ENCODE results near the gene CALR.
A peak's percentile ranks its signal among the peaks of the same experiment; 100 is the strongest.

Gene CALR

GRCh38 chr19:12896460-12896859 lies 41.9 kb upstream of the CALR start:
- Histone ChIP-seq H3K27ac (no peak overlapping the region), H3K9me3 (no peaks in the 10 kb centered on the region), H3K4me1 (ENCODE audit: control insufficient read depth in 1 of 2, insufficient read depth in 1 of 2, low read depth in 1 of 2, low read length in 1 of 2) (peaks cover 6% of the 10 kb centered on the region in 2 experiments), H3K27me3 (no peaks in the 10 kb centered on the region), H3K4me3 (ENCODE audit: low read depth in 1 of 2, low read length in 1 of 2) (no peak overlapping the region), H3K36me3 (peaks cover 60% of the 10 kb centered on the region)
- no peak for TF ChIP-seq CTCF (IDR thresholded peaks at IDR 0.05)

GRCh38 chr19:12899891-12900518 lies 38.4 kb upstream of the CALR start:
- Histone ChIP-seq H3K4me1 (ENCODE audit: control insufficient read depth in 1 of 2, insufficient read depth in 1 of 2, low read depth in 1 of 2, low read length in 1 of 2) (no peaks in the 10 kb centered on the region), H3K9me3 (no peaks in the 10 kb centered on the region), H3K4me3 (ENCODE audit: low read depth in 1 of 2, low read length in 1 of 2) (no peak overlapping the region), H3K27ac (no peak overlapping the region), H3K36me3 (peaks cover 47% of the 10 kb centered on the region), H3K27me3 (no peaks in the 10 kb centered on the region)
- TF ChIP-seq CTCF (IDR thresholded peaks at IDR 0.05), result no peak

- TF ChIP-seq CTCF (IDR thresholded peaks at IDR 0.05), result no peak
- peaks cover under 1 to 1% of the 10 kb centered on the region in 2 experiments for H3K4me1 ChIP-seq (ENCODE audit: control insufficient read depth in 1 of 2, insufficient read depth in 1 of 2, low read depth in 1 of 2, low read length in 1 of 2)
- no peak overlapping the region for H3K27ac ChIP-seq
- H3K27me3 ChIP-seq, result no peaks in the 10 kb centered on the region
- H3K9me3 ChIP-seq, result no peaks in the 10 kb centered on the region
- H3K4me3 ChIP-seq (ENCODE audit: low read depth in 1 of 2, low read length in 1 of 2), result no peak overlapping the region
- no peaks in the 10 kb centered on the region for H3K36me3 ChIP-seq
Observed at GRCh38 chr19:12907166-12907565, 31.2 kb upstream of the CALR start.

GRCh38 chr19:12912571-12912970 lies 25.8 kb upstream of the CALR start:
- Histone ChIP-seq H3K36me3 (no peaks in the 10 kb centered on the region), H3K27ac (peak overlapping the region; percentile 78), H3K4me3 (ENCODE audit: low read depth in 1 of 2, low read length in 1 of 2) (peak overlapping the region in 1 of 2 experiments; percentile 28), H3K9me3 (no peaks in the 10 kb centered on the region), H3K27me3 (no peaks in the 10 kb centered on the region), H3K4me1 (ENCODE audit: control insufficient read depth in 1 of 2, insufficient read depth in 1 of 2, low read depth in 1 of 2, low read length in 1 of 2) (peaks cover 27 to 29% of the 10 kb centered on the region in 2 experiments)
- TF ChIP-seq CTCF (IDR thresholded peaks at IDR 0.05), result no peak

- no peaks in the 10 kb centered on the region for H3K9me3 ChIP-seq
- no peaks in the 10 kb centered on the region for H3K36me3 ChIP-seq
- H3K27ac ChIP-seq, result peak overlapping the region; percentile 78
- H3K27me3 ChIP-seq, result no peaks in the 10 kb centered on the region
- peak overlapping the region; percentile 28 to 32 for H3K4me3 ChIP-seq (ENCODE audit: low read depth in 1 of 2, low read length in 1 of 2)
- peaks cover 27 to 29% of the 10 kb centered on the region in 2 experiments for H3K4me1 ChIP-seq (ENCODE audit: control insufficient read depth in 1 of 2, insufficient read depth in 1 of 2, low read depth in 1 of 2, low read length in 1 of 2)
- no peak for TF ChIP-seq CTCF (IDR thresholded peaks at IDR 0.05)
Observed at GRCh38 chr19:12913011-12913561, 25.3 kb upstream of the CALR start.

Data from neutrophil (primary cell).